Fibroblast of lung (primary cell): ENCODE results near the gene ACSL3. TPM values are rescaled to one million over a fixed set of nuclear protein-coding genes. Genes with fewer than 3 reads are reported as not detected.

Experiments used
- DNase-seq, 2 donors: peaks; one replicate each; pipeline versions ENCODE4 v3.0.0 to v3.0.0-alpha.2; 2010; ENCODE audit warnings: low read depth in 2 of 2
- H2AFZ ChIP-seq: 2 replicates; pipeline ENCODE4 v1.5.1; 2012; ENCODE audit warnings: low read length, control low read depth, inconsistent platforms
- H3K27ac ChIP-seq: 2 replicates; pipeline ENCODE4 v1.5.1; 2011; ENCODE audit warnings: low read length, control low read depth; ENCODE audit not compliant: insufficient read depth
- H3K27me3 ChIP-seq: 2 replicates; pipeline ENCODE4 v1.5.1; 2011; ENCODE audit warnings: mild to moderate bottlenecking, low read length; ENCODE audit not compliant: control insufficient read depth, insufficient read depth
- H3K36me3 ChIP-seq: 2 replicates; pipeline ENCODE4 v1.5.1; 2011; ENCODE audit warnings: low read length; ENCODE audit not compliant: control insufficient read depth, insufficient read depth
- H3K4me1 ChIP-seq: 2 replicates; pipeline ENCODE4 v1.5.1; 2011; ENCODE audit warnings: low read length; ENCODE audit not compliant: control insufficient read depth, insufficient read depth; ENCODE audit errors: extremely low read depth
- H3K4me2 ChIP-seq: 2 replicates; pipeline ENCODE4 v1.5.1; 2011; ENCODE audit warnings: low read length, control low read depth; ENCODE audit not compliant: insufficient read depth; ENCODE audit errors: extremely low read depth
- H3K4me3 ChIP-seq, 4 experiments: fragments of 200-600 bp in 1 of 4; sonication (generic) in 1 of 4; replicated peaks in 1 of 4; 2 replicates each; pipeline ENCODE4 v1.5.1; 2011 to 2016; ENCODE audit warnings: low read length in 4 of 4, low read depth in 3 of 4, mild to moderate bottlenecking in 3 of 4, control low read depth in 2 of 4, inconsistent platforms in 1 of 4, mixed read lengths in 1 of 4; ENCODE audit not compliant: insufficient read depth in 1 of 4; ENCODE audit errors: control extremely low read depth in 1 of 4
- H3K79me2 ChIP-seq: 2 replicates; pipeline ENCODE4 v1.5.1; 2012; ENCODE audit warnings: mild to moderate bottlenecking, low read length, inconsistent platforms; ENCODE audit not compliant: control insufficient read depth, insufficient read depth
- H3K9ac ChIP-seq: 2 replicates; pipeline ENCODE4 v1.5.1; 2011; ENCODE audit warnings: mild to moderate bottlenecking, low read length, control low read depth; ENCODE audit not compliant: insufficient read depth
- H3K9me3 ChIP-seq: 2 replicates; pipeline ENCODE4 v1.5.1; 2012; ENCODE audit warnings: low read depth, low read length; ENCODE audit not compliant: control insufficient read depth, insufficient read depth
- H4K20me1 ChIP-seq: 2 replicates; pipeline ENCODE4 v1.5.1; 2011; ENCODE audit warnings: low read length; ENCODE audit not compliant: control insufficient read depth, insufficient read depth; ENCODE audit errors: extremely low read depth
- EZH2 ChIP-seq: IDR thresholded peaks from 2 replicates; pipeline ENCODE4 v1.5.1; 2012; ENCODE audit warnings: low read length, control low read depth, mild to moderate bottlenecking; ENCODE audit errors: missing control alignments
- polyA plus RNA-seq, 2 donors: library from polyadenylated mRNA; depleted of rRNA in 1 of 2; stranded (reverse) in 1 of 2; unstranded in 1 of 2; fragments of >200 nt; gene quantifications; 2 replicates each; pipeline ENCODE4 v1.2.1, GENCODE V29; 2011 to 2012; ENCODE audit warnings: missing spikeins in 1 of 2
- total RNA-seq: library from RNA; depleted of rRNA; stranded (reverse); fragments of >200 nt; gene quantifications from 2 replicates; pipeline ENCODE4 v1.2.1, GENCODE V29; 2014
- TF ChIP-seq, protein P1 (sequence below), 2 donors: IDR thresholded peaks in 1 of 2; conservative IDR thresholded peaks in 1 of 2; 1 replicate in 1 of 2; 2 replicates in 1 of 2; pipeline ENCODE4 v1.5.1; 2011 to 2012; ENCODE audit warnings: low read length in 2 of 2, control low read depth in 1 of 2, inconsistent platforms in 1 of 2, low read depth in 1 of 2, mild to moderate bottlenecking in 1 of 2

ACSL3 gene
- total and polyA plus RNA-seq, 2 donors (not counting 1 experiment from before 2014, with no cell fraction given) = 147 to 377 TPM

DNA sequence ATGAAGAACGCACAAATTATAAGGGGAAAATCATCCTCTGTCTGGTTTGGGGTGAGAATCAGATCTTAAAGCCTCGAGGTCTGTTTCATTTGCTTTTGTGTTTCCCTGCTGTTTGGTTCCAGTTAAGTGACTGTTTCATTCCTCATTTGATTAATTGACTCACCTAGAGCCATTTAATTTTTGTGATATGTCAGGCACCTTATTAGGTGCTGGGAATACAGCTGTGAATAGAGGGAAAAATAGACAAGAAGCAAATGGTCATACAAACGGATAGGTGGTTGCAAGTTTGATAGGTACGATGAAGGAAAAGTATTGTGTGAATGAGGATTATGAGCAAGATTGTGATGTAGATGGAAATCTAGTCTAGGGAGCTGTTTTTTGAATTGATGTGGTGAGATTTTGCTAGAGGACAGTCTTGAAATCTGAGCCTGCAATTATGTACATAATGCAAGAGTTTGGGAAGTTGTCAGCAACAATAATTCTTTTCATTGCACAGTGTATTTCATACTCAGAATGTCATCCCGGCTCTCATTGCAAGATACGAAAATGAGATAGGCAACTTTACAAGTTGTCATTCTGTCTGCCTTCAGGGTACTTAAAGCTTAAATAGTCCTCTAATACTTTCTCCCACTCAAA is 2.2 kb downstream of the ACSL3 start:
- H3K79me2 ChIP-seq = peaks cover 70% of the 10 kb centered on the region
- H4K20me1 ChIP-seq = peaks cover 11% of the 10 kb centered on the region
- no peaks in the 10 kb centered on the region for H3K27me3 ChIP-seq
- peak overlapping the region; percentile 90 for H3K27ac ChIP-seq
- no peak overlapping the region for H3K9ac ChIP-seq
- H3K4me2 ChIP-seq = peak overlapping the region; percentile 94
- no peaks in the 10 kb centered on the region for H3K9me3 ChIP-seq
- H2AFZ ChIP-seq = no peak overlapping the region
- no peaks in the 10 kb centered on the region for H3K36me3 ChIP-seq
- no peak for TF ChIP-seq EZH2
- TF ChIP-seq, protein P1, sequence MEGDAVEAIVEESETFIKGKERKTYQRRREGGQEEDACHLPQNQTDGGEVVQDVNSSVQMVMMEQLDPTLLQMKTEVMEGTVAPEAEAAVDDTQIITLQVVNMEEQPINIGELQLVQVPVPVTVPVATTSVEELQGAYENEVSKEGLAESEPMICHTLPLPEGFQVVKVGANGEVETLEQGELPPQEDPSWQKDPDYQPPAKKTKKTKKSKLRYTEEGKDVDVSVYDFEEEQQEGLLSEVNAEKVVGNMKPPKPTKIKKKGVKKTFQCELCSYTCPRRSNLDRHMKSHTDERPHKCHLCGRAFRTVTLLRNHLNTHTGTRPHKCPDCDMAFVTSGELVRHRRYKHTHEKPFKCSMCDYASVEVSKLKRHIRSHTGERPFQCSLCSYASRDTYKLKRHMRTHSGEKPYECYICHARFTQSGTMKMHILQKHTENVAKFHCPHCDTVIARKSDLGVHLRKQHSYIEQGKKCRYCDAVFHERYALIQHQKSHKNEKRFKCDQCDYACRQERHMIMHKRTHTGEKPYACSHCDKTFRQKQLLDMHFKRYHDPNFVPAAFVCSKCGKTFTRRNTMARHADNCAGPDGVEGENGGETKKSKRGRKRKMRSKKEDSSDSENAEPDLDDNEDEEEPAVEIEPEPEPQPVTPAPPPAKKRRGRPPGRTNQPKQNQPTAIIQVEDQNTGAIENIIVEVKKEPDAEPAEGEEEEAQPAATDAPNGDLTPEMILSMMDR (conservative IDR thresholded peaks at IDR 0.05 in 1 of 2, IDR thresholded peaks at IDR 0.05 in 1 of 2; ENCODE audit: low read depth in 1 of 2, low read length in 2 of 2) = no peak
- peak; percentile 12 to 71 for DNase-seq
- H3K4me3 ChIP-seq = peak overlapping the region; percentile 73 to 96 (median 90)
- H3K4me1 ChIP-seq = peaks cover 12% of the 10 kb centered on the region

DNA sequence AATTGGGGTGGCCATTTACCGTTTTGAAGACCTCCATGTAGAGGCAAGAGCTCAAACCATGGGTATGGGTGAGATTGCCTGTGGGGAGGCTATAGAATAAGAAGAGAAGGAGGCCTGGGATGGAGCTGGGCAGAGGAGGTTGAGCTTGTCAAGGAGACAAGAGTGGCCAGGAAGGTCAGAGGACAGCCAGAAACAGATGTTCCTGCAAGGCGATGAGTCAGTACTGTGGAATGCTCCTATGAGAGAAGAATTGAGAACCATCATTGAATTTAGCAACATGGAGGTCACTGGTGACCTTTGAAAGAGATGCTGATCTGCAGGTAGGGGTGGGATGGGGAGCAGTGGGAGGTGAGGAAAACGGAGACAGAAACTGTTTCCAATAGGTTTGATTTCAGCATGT is 3.5 kb downstream of the ACSL3 start:
- no peaks in the 10 kb centered on the region for H3K27me3 ChIP-seq
- TF ChIP-seq, protein P1 (conservative IDR thresholded peaks at IDR 0.05 in 1 of 2, IDR thresholded peaks at IDR 0.05 in 1 of 2; ENCODE audit: low read depth in 1 of 2, low read length in 2 of 2) = no peak
- TF ChIP-seq EZH2 = no peak
- H3K36me3 ChIP-seq = no peaks in the 10 kb centered on the region
- no peak overlapping the region for H2AFZ ChIP-seq
- no peak overlapping the region for H3K27ac ChIP-seq
- H4K20me1 ChIP-seq = peaks cover 15% of the 10 kb centered on the region
- H3K9me3 ChIP-seq = no peaks in the 10 kb centered on the region
- H3K79me2 ChIP-seq = peaks cover 83% of the 10 kb centered on the region
- peak overlapping the region; percentile 94 for H3K4me2 ChIP-seq
- peaks cover 12% of the 10 kb centered on the region for H3K4me1 ChIP-seq
- peak overlapping the region in 2 of 4 experiments; percentile 73 to 84 for H3K4me3 ChIP-seq
- no peak overlapping the region for H3K9ac ChIP-seq
- DNase-seq = peak; percentile 77 to 84

DNA sequence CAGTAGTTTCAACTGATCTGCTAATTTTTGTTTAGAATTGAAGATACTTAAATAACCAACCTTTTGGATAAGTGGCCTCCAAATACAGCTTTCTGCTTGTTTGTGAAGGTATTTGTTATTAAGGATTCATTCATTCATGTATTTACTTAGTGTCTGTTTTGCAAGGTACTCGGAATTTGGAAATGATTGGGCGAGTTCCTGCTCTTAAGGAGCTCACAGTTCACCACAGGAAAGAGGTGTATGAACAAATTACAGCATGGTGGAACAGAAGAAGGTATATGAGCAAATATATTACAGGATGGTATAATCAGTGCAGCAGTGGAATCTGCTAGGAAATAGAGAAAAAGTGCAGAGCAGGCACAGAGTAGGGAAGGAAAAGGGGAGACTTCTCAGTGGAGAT is 4.5 kb downstream of the ACSL3 start:
- Histone ChIP-seq H3K9me3 (no peaks in the 10 kb centered on the region), H3K27me3 (no peaks in the 10 kb centered on the region), H3K36me3 (no peaks in the 10 kb centered on the region), H3K27ac (no peak overlapping the region), H3K4me1 (peaks cover 4% of the 10 kb centered on the region), H3K4me2 (peak overlapping the region; percentile 33), H2AFZ (no peak overlapping the region), H3K4me3 (no peak overlapping the region), H3K79me2 (peaks cover 93% of the 10 kb centered on the region), H4K20me1 (peaks cover 20% of the 10 kb centered on the region), H3K9ac (no peak overlapping the region)
- TF ChIP-seq, protein P1 (conservative IDR thresholded peaks at IDR 0.05 in 1 of 2, IDR thresholded peaks at IDR 0.05 in 1 of 2; ENCODE audit: low read depth in 1 of 2, low read length in 2 of 2) = no peak
- no peak for TF ChIP-seq EZH2
- no peak for DNase-seq
